Endothelial cell of umbilical vein (primary cell): ENCODE measurements around the gene ENAH.

Experiments used
- EZH2 ChIP-seq: IDR thresholded peaks from 2 replicates; pipeline ENCODE4 v1.6.1; 2012; ENCODE audit warnings: borderline replicate concordance, low read depth, mild to moderate bottlenecking, moderate library complexity, low read length, inconsistent platforms; ENCODE audit not compliant: severe bottlenecking
- JUN ChIP-seq: IDR thresholded peaks from 2 replicates; pipeline ENCODE4 v1.6.1; 2011; ENCODE audit warnings: borderline replicate concordance, low read depth; ENCODE audit not compliant: insufficient read length, insufficient read depth
- MYC ChIP-seq: IDR thresholded peaks from one replicate; pipeline ENCODE4 v1.6.1; 2011; ENCODE audit warnings: mild to moderate bottlenecking, low read depth, low read length
- POLR2A ChIP-seq: IDR thresholded peaks from 2 replicates; pipeline ENCODE4 v1.6.1; 2012; ENCODE audit warnings: low read depth, mild to moderate bottlenecking, control low read depth, low read length
- POLR2AphosphoS5 ChIP-seq: IDR thresholded peaks from 2 replicates; pipeline ENCODE4 v1.6.1; 2012; ENCODE audit warnings: low read depth, mild to moderate bottlenecking, control low read depth, low read length, moderate library complexity; ENCODE audit not compliant: insufficient read depth
- TF ChIP-seq, protein P1 (sequence below): IDR thresholded peaks from 2 replicates; pipeline ENCODE4 v1.6.1; 2011; ENCODE audit not compliant: insufficient read depth, insufficient read length
- TF ChIP-seq, protein P2 (sequence below), 2 donors: IDR thresholded peaks; 1 replicate in 1 of 2; 2 replicates in 1 of 2; pipeline ENCODE4 v1.5.1; 2011; ENCODE audit warnings: low read length in 2 of 2, mild to moderate bottlenecking in 2 of 2, moderate library complexity in 2 of 2, control low read depth in 1 of 2, inconsistent platforms in 1 of 2, low read depth in 1 of 2; ENCODE audit not compliant: insufficient read depth in 1 of 2; ENCODE audit errors: extremely low read depth in 1 of 2

- TF ChIP-seq POLR2A (no peak), EZH2 (no peak), MYC (no peak), POLR2AphosphoS5 (no peak), JUN (no peak)
- TF ChIP-seq, protein P1, sequence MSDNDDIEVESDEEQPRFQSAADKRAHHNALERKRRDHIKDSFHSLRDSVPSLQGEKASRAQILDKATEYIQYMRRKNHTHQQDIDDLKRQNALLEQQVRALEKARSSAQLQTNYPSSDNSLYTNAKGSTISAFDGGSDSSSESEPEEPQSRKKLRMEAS = no peak
- TF ChIP-seq, protein P2, sequence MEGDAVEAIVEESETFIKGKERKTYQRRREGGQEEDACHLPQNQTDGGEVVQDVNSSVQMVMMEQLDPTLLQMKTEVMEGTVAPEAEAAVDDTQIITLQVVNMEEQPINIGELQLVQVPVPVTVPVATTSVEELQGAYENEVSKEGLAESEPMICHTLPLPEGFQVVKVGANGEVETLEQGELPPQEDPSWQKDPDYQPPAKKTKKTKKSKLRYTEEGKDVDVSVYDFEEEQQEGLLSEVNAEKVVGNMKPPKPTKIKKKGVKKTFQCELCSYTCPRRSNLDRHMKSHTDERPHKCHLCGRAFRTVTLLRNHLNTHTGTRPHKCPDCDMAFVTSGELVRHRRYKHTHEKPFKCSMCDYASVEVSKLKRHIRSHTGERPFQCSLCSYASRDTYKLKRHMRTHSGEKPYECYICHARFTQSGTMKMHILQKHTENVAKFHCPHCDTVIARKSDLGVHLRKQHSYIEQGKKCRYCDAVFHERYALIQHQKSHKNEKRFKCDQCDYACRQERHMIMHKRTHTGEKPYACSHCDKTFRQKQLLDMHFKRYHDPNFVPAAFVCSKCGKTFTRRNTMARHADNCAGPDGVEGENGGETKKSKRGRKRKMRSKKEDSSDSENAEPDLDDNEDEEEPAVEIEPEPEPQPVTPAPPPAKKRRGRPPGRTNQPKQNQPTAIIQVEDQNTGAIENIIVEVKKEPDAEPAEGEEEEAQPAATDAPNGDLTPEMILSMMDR (IDR thresholded peaks at IDR 0.05; ENCODE audit: extremely low read depth in 1 of 2, insufficient read depth in 1 of 2, low read depth in 1 of 2, low read length in 2 of 2) = no peak
Measured at GRCh38 chr1:225572422-225572821, 80.5 kb downstream of the ENAH start.
